ENCODE results near the gene EHD1.

GRCh38 chr11:64837887-64838351 is 40.5 kb downstream of the EHD1 start:
- no peak for TF ChIP-seq CTCF (IDR thresholded peaks at IDR 0.05)
- TF ChIP-seq POLR2A (IDR thresholded peaks at IDR 0.05), result no peak

All from testis (tissue), 2 donors.